Skin epidermis (tissue), 12 donors: ENCODE data around the gene METTL21A.

Experiments used
- H3K27ac ChIP-seq, 21 experiments: fragments of 200-600 bp; sonication (generic) in 11 of 21; one replicate each; pipeline ENCODE4 v1.5.0; 2020; ENCODE audit warnings: mild to moderate bottlenecking in 3 of 21, inconsistent platforms in 2 of 21, moderate library complexity in 2 of 21
- H3K4me3 ChIP-seq, 7 experiments: fragments of 200-600 bp; sonication (generic) in 2 of 7; one replicate each; pipeline ENCODE4 v1.5.0; 2020; ENCODE audit warnings: inconsistent platforms in 2 of 7, mild to moderate bottlenecking in 2 of 7, moderate library complexity in 1 of 7

METTL21A gene

DNA sequence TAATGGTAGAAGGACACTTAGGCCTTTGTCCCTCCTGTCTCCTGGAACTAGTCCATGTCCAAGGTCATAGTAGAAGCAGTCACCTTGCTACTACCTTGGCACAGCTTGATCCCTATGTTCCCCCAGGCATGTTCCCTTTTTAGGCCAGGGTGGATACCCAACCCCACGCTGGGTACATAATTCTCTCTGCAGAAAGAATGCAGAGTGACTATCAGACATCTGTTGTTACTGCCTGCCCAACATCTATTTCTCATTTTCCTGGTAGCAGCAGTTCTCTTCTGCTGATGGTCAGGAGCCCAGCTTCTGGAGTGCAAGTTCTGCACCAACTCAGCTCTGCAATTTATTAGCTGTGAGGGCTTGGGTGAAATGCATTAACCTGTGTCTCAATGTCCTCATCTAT, 4.4 kb upstream of the METTL21A start:
- Histone ChIP-seq H3K27ac (no peak overlapping the region), H3K4me3 (no peak overlapping the region)

- H3K4me3 ChIP-seq, result peak overlapping the region; percentile 73 to 93 (median 81)
- peak overlapping the region; percentile 28 to 98 (median 93) for H3K27ac ChIP-seq
Observed at GRCh38 chr2:207624185-207625013, 795 bp downstream of the METTL21A start.

GRCh38 chr2:207621501-207622039, 3.6 kb downstream of the METTL21A start:
- H3K4me3 ChIP-seq, result no peak overlapping the region
- no peak overlapping the region for H3K27ac ChIP-seq

DNA sequence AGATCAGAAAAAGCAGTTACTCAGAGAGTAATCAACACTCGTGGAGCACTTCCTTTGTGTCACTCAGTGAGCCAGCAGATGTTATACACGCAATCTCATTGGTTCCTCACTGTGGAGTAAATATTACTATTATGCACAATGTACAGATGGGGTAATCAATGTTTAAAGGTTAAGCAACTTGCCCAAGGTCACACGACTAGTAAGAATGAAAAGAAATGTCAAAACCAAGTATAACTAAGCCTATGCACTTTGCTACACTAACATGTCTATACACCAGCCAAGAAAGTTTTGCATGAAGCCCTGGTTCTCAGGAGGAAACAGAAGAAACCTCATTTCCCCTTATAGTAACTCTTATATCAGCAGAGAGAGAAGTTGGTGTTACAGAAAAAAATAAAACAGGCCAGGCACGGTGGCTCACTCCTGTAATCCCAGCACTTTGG, 5.4 kb downstream of the METTL21A start:
- peak overlapping the region in 4 of 21 experiments; percentile 0 to 53 (median 24) for H3K27ac ChIP-seq
- no peak overlapping the region for H3K4me3 ChIP-seq

DNA sequence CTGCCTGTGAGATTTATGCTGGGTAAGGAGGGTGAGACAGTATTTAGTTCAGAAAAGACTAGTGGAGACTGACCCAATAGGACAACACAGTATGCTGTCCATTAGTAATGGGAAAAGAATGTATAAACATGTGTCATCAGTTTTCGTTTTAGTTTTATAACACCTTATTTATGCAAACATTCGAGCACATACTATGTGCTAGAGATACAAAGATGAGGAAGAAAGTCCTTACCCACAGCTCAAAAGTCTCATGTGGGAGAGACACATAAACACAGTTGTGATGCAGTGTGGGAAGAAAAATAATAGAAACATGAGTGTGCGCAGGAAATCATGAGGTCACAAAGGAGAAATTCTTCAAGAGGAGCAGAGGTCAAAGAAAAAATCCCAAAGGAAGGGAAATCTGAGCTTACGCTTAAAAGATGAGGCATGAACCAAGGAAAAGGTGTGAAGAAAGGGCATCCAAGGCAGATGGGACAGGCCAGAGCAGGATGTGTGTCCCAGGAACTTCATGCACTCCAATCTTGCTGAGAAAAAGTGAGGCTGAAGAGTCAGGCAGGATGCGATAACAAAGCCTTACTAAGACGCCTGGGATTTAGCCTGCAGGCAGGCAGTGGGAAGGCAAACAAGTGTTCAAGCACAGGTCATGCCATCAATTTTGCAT, 8.1 kb downstream of the METTL21A start:
- Histone ChIP-seq H3K27ac (peak overlapping the region in 1 of 21 experiments; percentile 22), H3K4me3 (no peak overlapping the region)

GRCh38 chr2:207616185-207616584, 9.0 kb downstream of the METTL21A start:
- H3K4me3 ChIP-seq, result no peak overlapping the region
- H3K27ac ChIP-seq, result peak overlapping the region in 1 of 21 experiments; percentile 22

DNA sequence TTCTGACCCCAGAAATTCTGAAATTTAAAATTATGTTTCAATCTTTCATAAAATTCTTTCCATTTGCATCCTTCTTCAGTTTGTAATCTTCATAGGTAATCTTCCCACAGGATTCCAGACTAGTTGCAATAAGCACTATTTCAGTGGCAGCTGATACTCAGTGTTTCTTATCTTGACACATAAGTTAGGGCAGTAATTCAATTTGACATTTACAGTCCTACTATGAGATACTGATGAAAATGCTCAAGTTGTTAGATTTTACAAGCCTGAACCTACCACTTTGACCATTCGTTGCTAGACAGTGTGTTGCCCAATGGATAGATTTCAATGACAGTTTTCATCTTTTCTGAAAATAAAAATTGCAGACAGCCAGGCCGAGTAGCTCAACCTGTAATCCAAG, 10.4 kb downstream of the METTL21A start:
- H3K4me3 ChIP-seq, result no peak overlapping the region
- no peak overlapping the region for H3K27ac ChIP-seq

DNA sequence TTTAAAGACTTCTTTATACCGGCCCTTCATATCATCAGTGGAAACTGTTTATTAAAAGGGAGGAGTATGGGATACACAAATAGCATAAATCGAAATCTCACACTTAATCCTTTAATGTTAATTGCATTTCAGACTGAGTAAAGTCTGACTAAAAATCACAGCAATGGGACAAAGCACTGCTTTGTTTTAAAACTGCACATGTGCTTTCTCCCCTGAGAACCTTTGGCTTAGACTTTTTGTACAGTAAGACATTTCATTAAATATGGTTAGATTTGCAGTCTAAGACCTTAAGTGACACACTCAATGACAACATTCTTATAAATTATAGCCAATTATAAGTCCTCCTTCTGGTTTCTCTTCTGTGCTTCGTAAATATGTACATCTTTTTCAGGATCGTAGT, 12.5 kb downstream of the METTL21A start:
- Histone ChIP-seq H3K27ac (no peak overlapping the region), H3K4me3 (no peak overlapping the region)

DNA sequence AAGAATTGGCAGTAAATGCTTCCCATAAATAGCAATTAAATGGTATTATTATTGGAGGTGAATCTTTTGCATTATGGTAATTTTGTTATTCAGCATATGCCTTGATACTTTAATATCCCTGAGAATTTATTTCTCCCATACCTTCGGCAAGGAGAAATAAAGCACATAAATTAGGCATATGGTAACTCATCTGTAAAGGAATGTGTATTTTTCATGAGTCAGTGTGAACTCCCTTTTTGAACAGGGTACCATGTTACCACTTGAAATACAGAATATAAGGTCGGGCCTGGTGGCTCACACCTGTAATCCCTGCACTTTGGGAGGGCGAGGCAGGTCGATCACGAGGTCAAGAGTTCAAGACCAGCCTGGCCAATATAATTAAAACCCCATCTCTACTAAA, 18.4 kb downstream of the METTL21A start:
- no peak overlapping the region for H3K4me3 ChIP-seq
- H3K27ac ChIP-seq, result no peak overlapping the region

- Histone ChIP-seq H3K27ac (no peak overlapping the region), H3K4me3 (no peak overlapping the region)
Observed at GRCh38 chr2:207606399-207606798, 18.8 kb downstream of the METTL21A start.

GRCh38 chr2:207603486-207603885, 21.7 kb downstream of the METTL21A start:
- Histone ChIP-seq H3K4me3 (no peak overlapping the region), H3K27ac (no peak overlapping the region)

DNA sequence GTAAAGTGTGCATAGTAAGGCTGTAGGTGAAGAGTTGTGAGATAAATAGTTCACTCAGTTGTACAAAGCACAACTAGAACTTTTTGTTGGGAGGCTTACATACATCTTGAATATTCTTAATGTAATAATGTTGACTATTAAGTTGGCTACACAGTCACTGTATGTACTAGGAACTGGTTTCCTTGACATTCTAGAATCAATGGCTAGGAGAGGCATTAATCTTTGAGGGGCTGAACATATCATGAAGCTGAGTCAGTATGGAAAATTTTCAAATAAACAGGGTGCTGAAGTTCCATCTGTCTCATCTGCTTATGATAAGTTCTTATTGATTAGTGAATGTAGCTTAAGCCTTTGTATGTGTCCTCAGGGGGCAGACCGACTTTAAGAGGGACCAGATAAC, 23.4 kb downstream of the METTL21A start:
- no peak overlapping the region for H3K27ac ChIP-seq
- H3K4me3 ChIP-seq, result no peak overlapping the region

DNA sequence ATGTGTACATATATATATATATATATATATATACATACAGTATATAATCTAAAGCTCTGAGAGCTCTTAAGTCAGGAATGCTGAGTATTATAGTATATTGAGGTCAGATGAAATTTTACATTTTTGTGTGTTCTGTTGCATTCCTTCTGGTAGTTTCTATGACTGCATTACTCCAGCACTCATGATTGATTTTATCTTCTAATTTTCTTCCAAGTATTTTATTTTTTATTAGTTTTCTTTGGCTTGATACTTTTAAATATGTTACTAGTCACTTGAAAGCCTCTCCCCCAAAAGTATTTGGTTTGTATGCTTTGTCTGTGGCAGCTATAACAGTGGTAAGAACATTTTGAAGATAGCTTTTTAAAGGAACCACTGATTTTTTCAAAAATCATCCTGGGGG, 25.0 kb downstream of the METTL21A start:
- no peak overlapping the region for H3K27ac ChIP-seq
- H3K4me3 ChIP-seq, result no peak overlapping the region

DNA sequence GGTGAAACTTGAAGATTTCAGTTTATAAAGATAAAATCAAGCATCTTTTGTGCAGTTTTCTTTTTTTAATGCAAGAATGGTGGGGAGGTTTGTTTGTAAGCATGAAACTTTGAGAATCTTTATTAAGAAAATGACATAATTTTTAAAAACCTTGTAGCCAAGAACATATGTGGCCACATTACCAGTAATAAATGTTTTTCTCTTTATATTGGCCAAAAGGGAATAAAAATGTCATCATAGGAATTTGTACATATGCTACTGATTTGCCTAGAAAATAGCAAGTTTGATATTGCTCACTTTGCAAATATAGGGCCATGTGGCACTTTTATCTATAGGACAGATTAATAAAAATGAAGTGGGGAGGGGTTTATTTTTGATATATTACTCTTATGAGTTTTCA, 25.6 kb downstream of the METTL21A start:
- H3K27ac ChIP-seq, result no peak overlapping the region
- H3K4me3 ChIP-seq, result no peak overlapping the region

DNA sequence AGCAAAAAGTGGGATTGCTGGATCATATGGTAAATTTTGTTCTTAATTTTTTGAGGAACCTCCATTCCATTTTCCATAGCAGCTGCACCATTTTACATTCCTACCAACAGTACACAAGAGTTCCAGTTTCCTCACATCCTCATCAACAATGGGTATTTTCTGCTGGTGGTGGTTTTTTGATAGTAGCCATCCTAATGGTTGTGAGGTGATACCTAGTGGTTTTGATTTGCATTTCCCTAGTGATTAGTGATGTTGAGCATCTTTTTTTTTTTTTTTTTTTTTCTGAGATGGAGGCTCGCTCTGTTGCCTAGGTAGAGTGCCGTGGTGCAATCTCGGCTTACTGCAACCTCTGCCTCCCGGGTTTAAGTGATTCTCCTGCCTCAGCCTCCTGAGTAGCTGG, 30.5 kb downstream of the METTL21A start:
- no peak overlapping the region for H3K4me3 ChIP-seq
- H3K27ac ChIP-seq, result no peak overlapping the region

GRCh38 chr2:207594264-207594663, 30.9 kb downstream of the METTL21A start:
- no peak overlapping the region for H3K4me3 ChIP-seq

DNA sequence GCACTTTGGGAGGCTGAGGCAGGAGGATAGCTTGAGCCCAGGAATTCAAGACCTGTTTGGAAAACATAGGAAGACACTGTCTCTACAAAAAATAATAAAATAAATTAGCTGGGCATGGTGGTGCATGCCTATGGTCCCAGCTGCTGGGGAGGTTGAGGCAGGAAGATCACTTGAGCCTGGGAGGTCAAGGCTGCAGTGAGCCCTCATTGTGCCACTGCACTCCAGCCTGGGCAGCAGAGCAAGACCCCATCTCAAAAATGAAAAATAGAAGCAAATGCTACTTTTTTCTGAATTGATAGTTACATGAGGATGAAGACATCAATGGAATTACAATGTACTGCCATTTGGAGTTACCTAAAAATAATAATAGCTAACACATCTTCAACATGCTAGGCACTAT, 31.9 kb downstream of the METTL21A start:
- no peak overlapping the region for H3K27ac ChIP-seq
- H3K4me3 ChIP-seq, result no peak overlapping the region

More at GRCh38 chr2:207594264-207594663, 30.9 kb downstream of the METTL21A start:
- H3K27ac ChIP-seq, result no peak overlapping the region

GRCh38 chr2:207589143-207589542, 36.1 kb downstream of the METTL21A start:
- Histone ChIP-seq H3K4me3 (no peak overlapping the region), H3K27ac (peak overlapping the region in 1 of 21 experiments; percentile 21)

DNA sequence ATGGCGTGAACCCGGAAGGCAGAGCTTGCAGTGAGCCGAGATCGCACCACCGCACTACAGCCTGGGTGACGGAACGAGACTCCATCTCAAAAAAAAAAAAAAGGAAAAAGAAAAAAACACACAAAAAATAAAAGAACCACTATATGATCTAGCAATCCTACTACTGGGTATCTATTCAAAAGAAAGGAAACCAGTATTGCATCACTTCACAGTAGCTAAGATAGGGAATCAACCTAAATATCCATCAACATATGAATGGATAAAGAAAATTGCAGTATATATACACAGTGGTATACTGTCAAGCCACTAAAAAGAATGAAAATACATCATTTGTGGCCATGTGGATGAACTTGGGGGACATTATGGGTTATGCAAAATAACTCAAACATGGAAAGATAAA, 37.9 kb downstream of the METTL21A start:
- H3K27ac ChIP-seq, result no peak overlapping the region

DNA sequence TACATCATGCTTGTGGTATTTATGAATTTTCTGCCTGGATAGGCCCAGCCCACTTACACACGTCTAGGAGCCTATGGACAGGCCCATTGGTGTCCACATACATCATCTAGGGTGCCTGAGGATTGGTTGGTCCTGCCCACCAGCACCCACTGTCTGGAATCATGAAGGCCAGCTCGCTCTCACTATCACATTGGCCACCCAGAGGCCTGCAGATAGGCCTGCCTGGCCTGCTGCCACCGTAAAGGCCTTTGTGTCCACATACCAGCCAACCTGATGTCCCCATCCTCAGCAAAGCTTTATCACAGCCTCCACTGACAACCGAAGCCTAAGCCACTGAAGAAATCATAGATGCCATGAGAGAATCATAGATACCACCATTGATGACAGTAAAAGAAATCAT, 40.2 kb downstream of the METTL21A start:
- H3K27ac ChIP-seq, result no peak overlapping the region
- H3K4me3 ChIP-seq, result no peak overlapping the region

More for the DNA sequence above, 37.9 kb downstream of the METTL21A start:
- no peak overlapping the region for H3K4me3 ChIP-seq

DNA sequence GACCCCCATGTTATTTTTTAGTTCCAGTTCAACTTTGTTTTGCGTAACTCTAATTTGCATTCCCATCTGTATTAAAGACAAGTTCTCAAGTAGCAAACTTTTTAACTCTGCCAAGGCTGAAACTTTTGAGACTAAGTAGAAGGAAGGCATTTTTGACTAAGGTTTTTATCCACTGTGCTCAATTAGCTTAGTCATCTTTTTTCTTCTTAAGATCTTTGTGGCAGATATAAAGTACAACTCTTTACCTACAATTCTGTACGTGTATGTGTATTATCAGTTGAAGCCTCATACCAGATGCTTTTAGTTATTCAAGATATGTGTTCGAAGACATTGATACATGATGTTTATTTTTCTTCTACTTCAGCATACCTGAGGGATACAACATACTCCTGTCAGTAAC, 53.8 kb downstream of the METTL21A start:
- Histone ChIP-seq H3K4me3 (no peak overlapping the region), H3K27ac (no peak overlapping the region)
